CD4-positive, alpha-beta T cell treated with Interleukin-12 subunit alpha and Interleukin-12 subunit beta, for 1 hour (primary cell): ENCODE data around the gene MOV10L1.

Experiments used
- DNase-seq: peaks from one replicate; pipeline ENCODE4 v3.0.0-alpha.2; 2020

The MOV10L1 gene

DNA sequence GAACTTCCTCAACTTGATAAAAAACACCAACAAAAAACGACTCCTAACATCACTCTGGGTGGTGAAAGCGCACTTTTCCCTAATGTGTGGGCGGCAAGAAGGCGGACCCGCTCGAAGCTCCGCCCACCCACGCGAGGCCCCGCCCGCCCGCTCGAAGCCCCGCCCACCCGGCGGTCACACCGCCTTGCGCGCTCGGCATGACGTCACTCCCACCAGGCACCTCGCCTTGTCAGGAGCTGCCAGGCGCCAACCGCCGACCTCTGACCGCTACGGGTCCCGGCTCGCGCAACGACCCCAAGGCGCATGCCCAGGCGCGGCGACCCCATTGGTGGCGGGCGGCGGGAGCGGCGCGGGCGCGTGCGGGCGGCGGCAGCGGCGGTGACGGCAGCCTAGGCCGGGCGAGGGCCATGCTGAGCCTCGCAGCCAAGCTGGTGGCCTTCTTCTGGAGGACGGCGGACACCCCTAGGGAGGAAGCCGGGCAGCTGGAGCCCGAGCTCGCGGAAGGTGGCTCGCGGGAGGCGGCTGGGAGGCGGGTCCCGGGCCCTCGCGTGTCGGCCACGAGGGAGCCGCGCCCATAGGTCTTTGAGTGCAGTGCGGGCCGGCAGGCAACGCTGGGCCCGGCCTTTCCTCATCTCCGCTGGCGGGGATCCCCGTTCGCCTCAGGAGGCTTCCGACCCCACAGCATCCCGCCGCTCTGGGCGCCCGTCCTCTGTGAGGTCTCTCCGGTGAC is at the start of gene MOV10L1:
Gene MOV10L1, plus strand, starts transcription at position 325 of the 730 bp plus-strand sequence. Its CDS starts 83 bp downstream, at position 408.
- peak; percentile 33 for DNase-seq

- no peak for DNase-seq
Measured at GRCh38 chr22:50040717-50041116, 49.1 kb upstream of the MOV10L1 start.

DNA sequence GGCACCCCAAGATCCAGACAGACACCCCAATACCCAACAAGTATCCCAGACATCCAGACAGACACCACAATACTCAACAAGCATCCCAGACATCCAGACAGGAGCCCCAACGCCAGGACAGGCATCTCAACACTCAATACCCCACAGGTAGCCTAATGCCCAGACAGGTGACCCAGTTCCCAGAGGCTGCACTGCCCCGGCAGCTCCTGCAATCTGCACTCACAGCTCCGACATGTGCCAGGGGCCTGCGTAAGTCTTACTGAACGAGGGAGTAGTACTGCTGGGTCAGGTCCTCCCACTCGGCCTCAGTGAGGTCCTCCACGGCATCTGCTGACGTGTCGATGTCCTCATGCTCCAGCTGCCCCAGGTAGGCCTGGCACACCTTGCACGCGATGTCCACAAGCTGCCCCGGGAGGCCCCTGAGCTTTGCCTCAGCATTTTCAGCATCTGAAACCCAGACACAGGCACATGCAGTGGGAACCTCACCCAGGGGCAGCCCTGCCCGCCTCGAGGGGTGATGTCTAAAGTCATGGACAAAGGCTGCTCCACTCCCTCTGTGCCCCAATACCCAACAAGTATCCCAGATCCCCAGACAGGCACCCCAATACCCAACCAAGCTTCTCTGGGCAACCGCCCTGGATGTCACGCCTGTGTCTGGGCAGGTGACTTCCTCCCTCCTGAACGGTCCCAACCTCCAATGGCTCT is 48.3 kb upstream of the MOV10L1 start:
- DNase-seq: no peak

- DNase-seq: no peak
Measured at GRCh38 chr22:50044485-50045118, 45.2 kb upstream of the MOV10L1 start.

DNA sequence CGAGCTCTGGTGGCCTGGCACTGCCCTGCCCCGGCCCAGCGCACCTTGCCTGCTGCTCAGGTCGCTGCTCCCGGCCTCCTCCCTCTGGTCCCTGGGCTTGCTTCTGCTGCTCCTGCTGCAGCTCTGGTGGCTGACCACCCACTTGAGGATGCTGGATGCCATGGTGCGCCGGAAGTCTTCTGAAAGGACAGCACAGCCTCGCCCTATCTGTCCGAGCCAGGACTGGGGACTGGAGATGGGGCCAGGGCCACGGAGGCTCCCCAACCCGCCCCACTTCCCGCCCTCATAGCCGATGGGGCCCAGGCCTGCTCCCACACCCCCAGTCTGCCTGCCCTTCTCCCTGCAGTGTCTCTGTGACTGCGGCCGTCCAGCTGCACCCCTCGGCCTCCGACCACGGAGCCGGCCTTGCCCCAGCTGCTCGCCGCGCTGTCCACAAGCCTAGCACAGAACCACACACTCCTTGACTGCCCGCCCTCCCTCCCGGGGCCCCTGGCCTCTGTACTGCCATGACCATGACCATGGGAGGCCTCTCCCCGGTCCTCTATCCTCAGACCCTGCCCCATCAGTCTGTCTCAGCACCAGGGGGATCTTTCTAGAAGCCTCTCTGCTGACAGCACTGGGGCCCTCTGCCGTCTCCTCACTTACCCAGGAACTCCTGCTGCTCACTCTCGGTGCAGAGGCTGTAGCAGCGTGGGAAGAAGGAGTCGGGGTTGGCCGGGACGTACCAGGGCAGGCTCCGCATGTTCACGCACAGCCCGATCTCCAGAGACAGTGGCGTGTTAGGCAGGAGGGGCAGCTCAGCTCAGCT is 44.4 kb upstream of the MOV10L1 start:
- DNase-seq: no peak

GRCh38 chr22:50046019-50046415 is 43.8 kb upstream of the MOV10L1 start:
- no peak for DNase-seq

GRCh38 chr22:50046481-50047245 is 43.1 kb upstream of the MOV10L1 start:
- DNase-seq: no peak

DNA sequence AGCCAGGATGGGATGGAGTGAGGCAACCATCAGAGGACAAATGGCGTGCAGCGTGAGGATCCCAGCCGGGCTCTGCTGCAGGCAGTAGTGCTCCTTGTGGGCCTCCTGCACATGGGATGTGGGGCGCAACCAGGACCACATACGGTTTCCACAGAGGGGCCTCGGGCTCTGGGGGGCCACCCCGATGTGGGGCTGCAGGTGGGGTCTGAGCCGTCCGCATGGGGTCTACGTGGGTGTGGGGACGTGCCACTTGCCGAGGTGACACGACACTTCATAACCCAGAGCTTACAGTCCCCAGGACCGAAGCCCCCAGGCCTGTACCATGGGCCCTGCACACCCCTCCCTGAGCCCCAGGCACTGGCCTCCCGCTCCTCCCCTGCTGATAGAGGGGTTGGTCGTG is 42.5 kb upstream of the MOV10L1 start:
- no peak for DNase-seq

DNA sequence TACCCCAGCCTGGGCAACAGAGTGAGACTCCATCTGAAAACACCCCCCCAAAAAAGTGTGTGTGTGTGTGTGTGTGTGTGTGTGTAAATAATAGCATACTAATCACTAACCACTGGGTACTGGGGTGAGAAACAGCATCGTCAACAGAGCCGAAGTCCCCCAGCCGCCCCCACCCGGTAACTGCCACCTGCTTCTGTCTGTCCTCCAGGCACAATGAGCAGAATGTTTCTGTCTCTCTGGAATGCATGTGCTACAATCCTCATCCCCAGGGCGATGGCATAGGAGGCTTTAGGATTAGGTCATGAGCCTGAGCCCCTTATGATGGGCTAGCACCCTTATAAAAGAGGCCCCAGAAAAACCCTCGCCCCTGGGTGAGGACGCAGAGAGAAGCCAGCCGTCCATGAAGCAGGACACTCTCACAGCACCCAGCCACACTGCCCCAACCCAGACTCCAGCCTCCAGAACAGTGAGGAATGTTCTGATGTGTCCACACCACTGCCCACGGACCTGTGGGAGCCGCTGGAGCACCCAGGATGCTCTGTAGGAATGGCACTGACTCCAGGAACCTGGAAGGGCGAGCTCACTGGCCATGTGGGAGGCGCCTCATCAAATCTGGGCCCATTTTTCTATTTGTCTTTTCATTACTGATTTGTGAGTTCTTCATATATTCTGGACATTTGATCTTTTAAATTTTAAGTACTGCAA is 41.6 kb upstream of the MOV10L1 start:
- no peak for DNase-seq

- no peak for DNase-seq
Measured at GRCh38 chr22:50048836-50049235, 41.0 kb upstream of the MOV10L1 start.

DNA sequence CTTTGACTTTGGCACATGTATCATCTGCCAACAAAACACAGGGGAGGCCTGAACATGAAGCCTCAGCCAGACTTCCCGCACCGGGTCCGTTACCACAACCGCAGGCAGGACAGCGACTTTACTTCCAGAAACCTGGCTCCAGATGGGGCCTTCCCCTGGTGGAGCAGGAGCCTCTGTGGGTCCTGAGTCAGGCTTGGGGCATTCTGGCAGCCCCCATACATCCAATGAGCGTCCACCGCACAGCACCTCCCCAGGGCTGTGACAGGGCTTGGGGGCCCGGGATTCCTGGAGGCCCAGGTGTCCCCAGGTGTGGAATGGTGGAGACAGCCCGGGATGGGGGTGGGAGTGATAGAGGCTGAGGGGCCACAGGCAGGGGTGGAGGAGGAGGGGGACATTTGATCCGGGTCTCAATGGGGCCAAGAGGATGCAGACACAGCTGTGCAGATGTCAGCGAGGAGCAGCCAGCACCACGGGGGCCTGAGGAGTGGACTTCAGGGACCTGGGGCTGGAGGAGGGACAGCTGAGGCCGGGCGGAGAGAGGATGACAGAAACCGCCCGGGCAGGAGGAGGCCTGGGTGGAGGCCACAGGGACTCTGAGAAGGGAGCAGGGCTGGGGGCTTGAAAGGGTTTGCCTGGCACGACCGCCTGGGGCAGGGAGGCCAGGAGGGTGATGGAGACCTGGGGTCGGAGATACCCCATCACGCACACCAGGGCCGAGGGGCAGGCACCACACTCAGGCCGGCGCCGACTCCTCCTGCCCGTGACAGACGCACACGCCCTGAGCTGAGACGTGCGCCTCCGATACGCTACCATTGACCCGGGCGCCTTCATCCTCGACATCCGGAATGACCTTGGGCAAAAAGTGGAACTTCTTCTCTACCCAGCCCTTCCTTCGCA is 40.3 kb upstream of the MOV10L1 start:
- no peak for DNase-seq

DNA sequence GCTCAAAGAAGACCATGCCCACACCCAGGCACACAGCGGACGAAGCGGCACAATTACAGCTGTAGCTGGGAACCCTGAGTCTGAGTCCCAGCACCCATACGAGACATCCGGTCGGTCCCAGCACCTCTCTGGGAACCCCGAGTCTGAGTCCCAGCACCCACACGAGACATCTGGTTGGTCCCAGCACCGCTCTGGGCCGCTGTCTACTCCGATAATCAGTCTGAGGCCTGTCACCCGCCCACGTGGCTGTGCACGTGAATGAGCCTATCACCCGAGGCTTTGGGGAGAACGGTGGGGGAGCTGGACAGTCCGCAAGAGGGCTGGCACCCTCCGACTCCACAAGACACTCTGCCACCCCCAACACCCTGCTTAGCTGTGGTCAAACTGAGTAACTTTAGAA is 37.9 kb upstream of the MOV10L1 start:
- no peak for DNase-seq

GRCh38 chr22:50053861-50054260 is 35.9 kb upstream of the MOV10L1 start:
- DNase-seq: no peak

DNA sequence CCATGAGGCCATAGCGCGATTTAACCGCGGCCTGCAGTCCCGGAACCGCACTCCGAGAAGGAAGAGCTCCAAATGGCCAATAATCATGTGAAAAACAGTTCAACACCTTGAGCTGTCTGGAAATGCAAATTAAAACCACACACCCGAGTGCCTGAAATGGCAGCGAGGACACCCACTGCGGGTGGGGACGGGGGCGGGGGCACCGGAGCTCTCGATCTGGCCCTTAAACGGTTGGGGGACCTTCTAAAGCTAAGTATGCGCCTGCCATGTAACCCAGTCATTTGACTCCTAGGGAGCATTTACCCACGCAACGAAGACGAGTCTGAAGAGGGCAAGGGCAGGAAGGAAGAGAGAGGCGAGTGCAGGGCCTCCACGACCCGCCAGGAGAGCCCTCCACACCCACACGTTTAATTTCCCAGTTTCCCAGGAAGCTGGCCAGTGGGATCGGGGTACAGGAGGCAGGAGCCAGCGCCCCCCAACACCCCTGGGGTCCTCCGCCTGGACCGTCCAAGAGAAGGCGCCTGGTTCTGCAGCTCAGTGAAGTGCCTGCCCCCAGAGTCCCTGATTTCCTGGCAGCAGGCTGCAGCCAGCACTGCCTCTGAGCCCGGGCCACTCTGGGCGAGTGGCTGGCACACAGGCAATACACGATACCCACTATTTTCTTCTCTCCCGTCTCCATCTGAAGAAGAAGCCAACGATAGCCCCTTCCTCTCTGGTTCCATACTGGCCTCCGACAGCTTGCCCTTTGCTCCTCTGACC is 33.4 kb upstream of the MOV10L1 start:
- DNase-seq: no peak

DNA sequence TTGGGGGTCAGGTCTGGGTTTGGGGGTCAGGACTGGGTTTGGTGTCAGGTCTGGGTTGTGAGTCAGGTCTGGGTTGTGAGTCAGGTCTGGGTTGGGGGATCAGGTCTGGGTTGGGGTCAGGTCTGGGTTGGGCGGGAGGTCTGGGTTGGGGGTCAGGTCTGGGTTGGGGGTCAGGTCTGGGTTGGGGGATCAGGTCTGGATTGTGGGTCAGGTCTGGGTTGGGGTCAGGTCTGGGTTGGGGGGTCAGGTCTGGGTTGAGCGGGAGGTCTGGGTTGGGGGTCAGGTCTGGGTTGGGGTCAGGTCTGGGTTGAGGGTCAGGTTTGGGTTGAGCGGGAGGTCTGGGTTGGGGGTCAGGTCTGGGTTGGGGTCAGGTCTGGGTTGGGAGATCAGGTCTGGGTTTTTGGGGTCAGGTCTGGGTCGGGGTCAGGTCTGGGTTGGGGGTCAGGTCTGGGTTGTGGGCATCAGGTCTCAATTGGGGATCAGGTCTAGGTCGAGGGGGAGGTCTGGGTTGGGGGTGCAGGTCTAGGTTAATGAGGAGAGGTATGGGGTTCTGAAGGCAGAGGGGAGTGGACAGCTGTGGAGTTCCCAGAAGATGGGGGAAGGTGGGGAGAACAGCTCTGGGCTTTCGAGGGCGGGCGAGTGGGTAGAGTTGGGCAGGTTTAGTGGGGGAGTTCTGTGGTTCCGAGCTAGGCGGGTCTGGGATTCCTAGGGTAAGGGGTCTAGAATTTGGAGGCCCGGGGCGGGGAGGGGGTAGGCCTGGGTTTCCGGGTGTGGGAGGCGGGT is 32.3 kb upstream of the MOV10L1 start:
- DNase-seq: no peak

- DNase-seq: no peak
Measured at GRCh38 chr22:50058061-50058905, 31.5 kb upstream of the MOV10L1 start, which contains the start of gene TTLL8. Gene TTLL8, minus strand, starts transcription at chr22:50058298.

- DNase-seq: no peak
Measured at GRCh38 chr22:50058906-50059880, 30.6 kb upstream of the MOV10L1 start.
